ENCODE measurements around the gene FSCN2. TPM values are rescaled to one million over a fixed set of nuclear protein-coding genes. Genes with fewer than 3 reads are reported as not detected.

FSCN2 gene
- total and polyA plus RNA-seq, 2 of the 4 experiments (the other 2 are of a cell fraction), result 0.18 to 0.84 TPM

- no peak overlapping the region for H3K9ac ChIP-seq (ENCODE audit: low read depth, low read length)
- peak overlapping the region; percentile 62; the same call in 1 of the 2 replicates for H3K4ac ChIP-seq (ENCODE audit: low read depth, low read length)
- peak overlapping the region; percentile 36; the same call in 1 of the 2 replicates for H2AK5ac ChIP-seq (ENCODE audit: low read depth, low read length)
- no peak overlapping the region for H3K4me2 ChIP-seq (ENCODE audit: low read depth, low read length)
- no peaks in the 10 kb centered on the region for H3K9me3 ChIP-seq (ENCODE audit: control insufficient read depth, insufficient read depth, low read length)
- peaks cover 61% of the 10 kb centered on the region for H3K9me1 ChIP-seq (ENCODE audit: insufficient read depth, low read length)
- intact Hi-C loops (cut with micrococcal nuclease), result no loop called here
- peaks cover 42% of the 10 kb centered on the region for H3K4me1 ChIP-seq (ENCODE audit: control insufficient read depth, insufficient read depth, low read length)
- ChIA-PET POLR2A (ENCODE audit: unreplicated experiment) (interaction anchor here (0.9 kb wide), 1 partner anchor 13 kb away, joined by 5 read pairs; no protein-coding TSS in a partner anchor), CTCF (interaction anchor here (0.5 kb wide), 1 partner anchor 18 kb away, joined by 3 read pairs; no protein-coding TSS in a partner anchor)
- TF ChIP-seq FOS (IDR thresholded peaks at IDR 0.05; ENCODE audit: low read depth, low read length), result peak; percentile 4; the same call in 1 of the 2 replicates
- TF ChIP-seq CEBPB (IDR thresholded peaks at IDR 0.05; ENCODE audit: low read depth, low read length), result no peak
- in situ Hi-C loops (cut with MboI; ENCODE audit: low sequenced_read_pairs), result no loop called here
- no peak overlapping the region; a peak in 1 of 4 replicates for H4K8ac ChIP-seq (ENCODE audit: low read depth in 2 of 2, low read length in 2 of 2)
- peak overlapping the region; percentile 56 for H2AK9ac ChIP-seq (replicated peaks; ENCODE audit: low read depth, low read length, poor library complexity)
- H4K5ac ChIP-seq (ENCODE audit: low read depth, low read length), result no peak overlapping the region
- peak overlapping the region; percentile 32; the same call in 1 of the 2 replicates for H3K23ac ChIP-seq (ENCODE audit: low read depth, low read length)
- H2BK15ac ChIP-seq (ENCODE audit: low read depth, low read length), result 0 out of 3 replicates have a peak overlapping the region, but pooled peaks have one; percentile 30
- DNase-seq, result peak; percentile 79
- peaks cover 27% of the 10 kb centered on the region for H3K36me3 ChIP-seq (ENCODE audit: control insufficient read depth, insufficient read depth, low read length)
- dilution Hi-C loops (cut with HindIII; ENCODE audit: low sequenced_read_pairs, unreplicated experiment), result no loop called here
- H2AFZ ChIP-seq (replicated peaks; ENCODE audit: low read length, poor library complexity), result no peak overlapping the region
- peak overlapping the region; percentile 15 for H4K91ac ChIP-seq (ENCODE audit: insufficient read depth, low read depth, low read length)
- 0 out of 2 replicates have a peak overlapping the region, but pooled peaks have one; percentile 29 for H2BK120ac ChIP-seq (ENCODE audit: low read depth, low read length)
- ATAC-seq (ENCODE audit: low read depth), result peak; percentile 39
- H3K4me3 ChIP-seq (ENCODE audit: insufficient read depth, low read depth, low read length), result no peak overlapping the region
- no peak overlapping the region for H2BK20ac ChIP-seq (ENCODE audit: low read depth, low read length)
- no TSS peak for BruUV-seq (replicated peaks)
- H3K56ac ChIP-seq (ENCODE audit: extremely low read depth, insufficient read depth, low read length), result no peak overlapping the region
- H2BK5ac ChIP-seq (ENCODE audit: low read depth, low read length, poor library complexity, severe bottlenecking), result peak overlapping the region; percentile 28
- H3K18ac ChIP-seq (ENCODE audit: low read depth, low read length), result no peak overlapping the region
- peaks cover 30 to 85% of the 10 kb centered on the region in 2 experiments for H3K79me1 ChIP-seq (ENCODE audit: low read depth in 1 of 2, low read length in 2 of 2)
- H3K14ac ChIP-seq (replicated peaks; ENCODE audit: low read depth, low read length), result no peak overlapping the region
- no peak overlapping the region; the same call in 1 of the 2 replicates for H3K27ac ChIP-seq (ENCODE audit: insufficient read depth, low read length)
- no peaks in the 10 kb centered on the region for H3K27me3 ChIP-seq (ENCODE audit: control insufficient read depth, insufficient read depth, low read length)
- peaks cover 75% of the 10 kb centered on the region for H4K20me1 ChIP-seq (ENCODE audit: insufficient read depth, low read length)
- 72% methylated on average over 7 of the region's 10 CpGs; no CpG with 5 or more reads in 1 of the 2 experiments for WGBS, 2 experiments (ENCODE audit: extremely low coverage in 2 of 2, insufficient read length in 1 of 2)
Measured at GRCh38 chr17:81579821-81580321, 51.7 kb downstream of the FSCN2 start.

Data from IMR-90 (cell line).